ENCODE data around the gene CUTA.
A peak's percentile ranks its signal among the peaks of the same experiment; 100 is the strongest.
"Not testable (repeated sequence)": the region's sequence is repeated elsewhere in the genome, so short reads cannot be mapped to it uniquely, and the experiment has no call there.

The CUTA gene

GRCh38 chr6:33405386-33405940, 12.4 kb downstream of the CUTA start:
- DNase-seq (ENCODE audit: low read depth in 2 of 2), result no peak

DNA sequence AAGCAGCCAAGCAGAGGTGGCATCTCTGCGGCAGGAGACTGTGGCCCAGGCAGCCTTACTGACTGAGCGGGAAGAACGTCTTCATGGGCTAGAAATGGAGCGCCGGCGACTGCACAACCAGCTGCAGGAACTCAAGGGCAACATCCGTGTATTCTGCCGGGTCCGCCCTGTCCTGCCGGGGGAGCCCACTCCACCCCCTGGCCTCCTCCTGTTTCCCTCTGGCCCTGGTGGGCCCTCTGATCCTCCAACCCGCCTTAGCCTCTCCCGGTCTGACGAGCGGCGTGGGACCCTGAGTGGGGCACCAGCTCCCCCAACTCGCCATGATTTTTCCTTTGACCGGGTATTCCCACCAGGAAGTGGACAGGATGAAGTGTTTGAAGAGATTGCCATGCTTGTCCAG, 13.0 kb downstream of the CUTA start:
- DNase-seq (ENCODE audit: low read depth in 2 of 2), result no peak

DNA sequence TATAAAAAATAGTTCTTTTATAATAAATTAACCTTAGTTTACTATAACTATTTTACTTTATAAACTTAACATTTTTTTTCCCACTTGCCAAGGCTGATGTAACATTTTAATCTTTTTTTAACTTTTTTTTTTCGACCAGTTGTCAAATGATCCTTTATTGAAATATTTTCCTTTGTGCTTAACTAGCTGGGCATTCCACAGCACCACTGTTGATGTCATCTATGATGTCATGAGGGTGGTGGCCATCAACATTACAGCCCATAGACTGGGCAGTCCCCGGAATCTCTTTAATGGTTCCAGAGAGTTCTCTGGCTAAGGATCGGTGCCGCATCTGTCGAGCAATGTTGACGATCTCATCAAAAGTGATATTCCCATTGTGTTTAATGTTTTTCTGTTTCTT, 18.0 kb downstream of the CUTA start:
- DNase-seq (ENCODE audit: low read depth in 2 of 2), result not testable (repeated sequence)

DNA sequence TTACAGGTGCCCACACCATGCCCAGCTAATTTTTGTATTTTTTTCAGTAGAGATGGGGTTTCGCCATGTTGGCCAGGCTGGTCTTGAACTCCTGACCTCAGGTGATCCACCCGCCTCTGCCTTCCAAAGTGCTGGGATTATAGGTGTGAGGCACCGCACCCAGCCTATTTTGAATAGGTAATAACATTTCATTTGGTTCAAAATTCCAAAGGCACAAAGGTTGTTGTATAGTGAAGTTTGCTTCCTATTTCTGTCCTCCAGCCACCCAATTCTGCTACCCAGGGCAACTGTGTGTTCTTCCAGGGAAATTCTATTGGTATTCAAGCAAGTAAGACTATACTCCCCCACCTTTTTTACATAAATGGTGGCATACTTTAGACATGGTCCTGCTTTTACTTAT, 19.3 kb downstream of the CUTA start:
- not testable (repeated sequence) for DNase-seq (ENCODE audit: low read depth in 2 of 2)

GRCh38 chr6:33397541-33397940, 20.4 kb downstream of the CUTA start:
- DNase-seq (ENCODE audit: low read depth in 2 of 2), result no peak

- no peak for DNase-seq (ENCODE audit: low read depth in 2 of 2)
Measured at GRCh38 chr6:33392979-33393378, 24.9 kb downstream of the CUTA start.

DNA sequence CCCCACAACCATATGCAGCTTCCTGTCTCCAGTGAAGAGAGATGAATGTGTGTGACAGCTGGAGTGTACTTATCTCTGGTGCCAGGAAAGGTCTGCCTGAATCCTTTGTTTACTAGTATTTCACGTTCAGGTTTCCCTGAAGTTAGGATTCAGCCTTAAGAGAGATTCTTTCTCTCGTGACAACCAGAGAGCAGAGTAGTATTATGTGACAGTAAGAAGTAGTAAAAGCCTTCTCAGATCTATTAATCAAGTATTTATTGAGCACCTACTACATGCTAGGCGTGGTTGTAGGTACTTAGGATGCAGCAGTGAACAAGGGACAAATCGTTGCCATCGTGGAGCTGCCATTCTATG, 25.3 kb downstream of the CUTA start:
- no peak for DNase-seq (ENCODE audit: low read depth in 2 of 2)

- DNase-seq (ENCODE audit: low read depth in 2 of 2), result no peak
Measured at GRCh38 chr6:33391922-33392594, 25.8 kb downstream of the CUTA start.

- peak; percentile 94 to 99 for DNase-seq (ENCODE audit: low read depth in 2 of 2)
Measured at GRCh38 chr6:33391278-33391921, 26.5 kb downstream of the CUTA start, which contains the start of gene KIFC1. Gene KIFC1 (plus strand): TSS chr6:33391823. CDS start chr6:33391986, 163 bp downstream.

- no peak for DNase-seq (ENCODE audit: low read depth in 2 of 2)
Measured at GRCh38 chr6:33390767-33391277, 27.1 kb downstream of the CUTA start.

DNA sequence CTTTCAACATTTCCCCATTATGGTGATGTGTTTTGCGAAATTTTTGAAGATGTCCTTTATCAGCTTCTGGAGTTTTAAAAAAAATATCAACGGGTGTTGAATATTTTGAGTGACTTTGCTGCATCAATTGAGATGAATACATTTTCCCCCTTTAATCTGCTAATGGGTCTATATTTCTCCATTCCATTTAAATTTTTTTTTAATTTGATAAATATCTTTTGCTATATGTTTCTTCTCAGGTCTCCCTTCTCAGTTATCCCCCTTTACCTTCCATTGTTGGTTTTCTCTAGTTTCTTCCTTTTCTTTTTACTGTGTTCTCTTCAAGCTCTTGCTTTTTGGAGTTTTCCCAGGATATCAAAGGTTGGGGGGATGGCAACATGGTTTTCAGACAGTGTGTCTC, 27.7 kb downstream of the CUTA start:
- DNase-seq (ENCODE audit: low read depth in 2 of 2), result no peak

DNA sequence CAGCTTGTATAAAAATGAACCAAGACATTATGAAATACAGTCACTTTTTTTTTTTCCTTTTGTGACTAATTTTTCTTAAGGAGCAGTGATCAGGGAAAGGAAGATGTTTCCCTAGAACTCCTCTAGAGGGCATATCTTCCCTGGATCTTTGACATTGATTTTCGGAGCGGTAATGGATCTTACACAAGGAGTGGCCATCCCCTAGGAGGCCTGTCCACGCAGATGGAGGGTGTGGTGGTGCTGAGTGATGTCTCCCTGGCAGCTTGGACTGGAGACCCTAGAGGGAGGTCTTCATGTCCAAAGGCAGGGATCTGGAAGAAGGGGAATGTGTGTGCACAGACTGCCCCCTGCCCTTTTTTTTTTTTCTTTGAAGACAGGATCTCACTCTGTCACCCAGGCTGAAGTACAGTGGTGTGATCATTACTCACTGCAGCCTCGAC, 33.3 kb downstream of the CUTA start:
- DNase-seq (ENCODE audit: low read depth in 2 of 2), result no peak

DNA sequence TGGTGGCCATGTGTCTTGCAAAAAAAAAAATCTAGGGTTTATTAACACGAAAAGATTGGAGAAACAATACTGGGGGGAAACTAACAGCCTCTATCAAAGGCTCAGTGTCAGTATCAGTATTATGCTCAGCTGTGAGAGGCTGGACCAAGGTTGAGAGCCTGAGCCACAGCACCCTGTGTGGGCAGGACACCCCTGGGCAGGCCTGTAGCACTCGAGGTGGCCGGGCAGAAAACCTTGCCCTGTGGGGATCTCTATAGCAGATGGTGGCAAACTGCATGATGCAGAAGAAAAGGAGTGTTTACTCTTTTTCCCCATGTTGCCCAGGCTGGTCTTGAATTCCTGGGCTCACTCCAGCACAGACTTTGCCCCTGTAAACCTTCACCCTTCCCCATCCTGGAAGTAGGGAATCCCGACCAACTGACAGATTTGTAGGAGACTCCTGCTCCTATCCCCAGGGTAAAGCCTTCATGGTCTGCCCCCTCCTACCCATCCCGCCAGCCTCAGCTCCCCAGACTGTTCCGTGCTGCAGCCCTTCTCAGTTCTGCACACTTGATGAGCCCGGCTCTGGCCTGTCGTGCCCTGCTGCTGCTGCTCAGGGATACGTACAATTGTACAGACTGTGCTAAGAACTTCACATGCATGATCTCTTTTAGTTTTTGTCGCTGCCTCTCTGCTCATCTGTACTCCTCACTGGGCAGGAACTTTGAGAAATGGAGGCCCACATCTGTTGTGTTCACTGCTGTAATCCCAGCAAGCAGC, 34.3 kb downstream of the CUTA start:
- no peak for DNase-seq (ENCODE audit: low read depth in 2 of 2)

DNA sequence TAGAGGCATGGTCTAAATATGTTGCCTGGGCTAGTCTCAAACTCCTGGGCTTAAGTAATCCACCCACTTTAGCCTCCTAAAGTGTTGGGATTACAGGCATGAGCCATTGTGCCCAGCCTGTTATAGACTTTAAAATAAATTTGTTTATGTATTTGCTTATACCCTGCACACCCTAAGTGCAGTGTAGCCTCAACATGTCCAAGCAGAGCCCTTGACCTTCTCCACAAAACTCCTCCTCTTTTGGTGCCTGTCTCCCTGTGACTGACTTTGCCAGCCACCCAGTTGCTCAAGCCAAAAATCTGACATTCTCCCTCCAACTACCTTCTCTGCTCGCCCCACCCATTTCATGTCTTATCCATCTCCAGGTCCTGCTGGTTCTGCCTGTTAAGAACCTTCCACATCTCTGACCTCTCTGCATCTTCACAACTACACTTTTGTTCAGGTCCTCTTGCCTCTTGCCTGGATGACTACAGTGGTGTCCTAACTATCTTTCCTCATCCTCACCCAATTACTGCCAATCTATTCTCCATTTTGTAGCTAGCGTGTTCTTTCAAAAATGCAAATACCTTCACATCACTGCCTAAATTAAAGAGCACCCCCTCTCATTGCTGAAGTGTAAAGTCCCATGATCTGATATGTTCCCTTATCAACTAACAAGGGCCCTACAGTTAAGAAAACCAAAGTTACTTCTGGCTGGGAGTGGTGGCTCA, 37.5 kb downstream of the CUTA start:
- DNase-seq (ENCODE audit: low read depth in 2 of 2), result no peak

- not testable (repeated sequence) for DNase-seq (ENCODE audit: low read depth in 2 of 2)
Measured at GRCh38 chr6:33379184-33379583, 38.7 kb downstream of the CUTA start.

- DNase-seq (ENCODE audit: low read depth in 2 of 2), result no peak
Measured at GRCh38 chr6:33377171-33377570, 40.7 kb downstream of the CUTA start.

- DNase-seq (ENCODE audit: low read depth in 2 of 2), result no peak
Measured at GRCh38 chr6:33375143-33375671, 42.7 kb downstream of the CUTA start.

DNA sequence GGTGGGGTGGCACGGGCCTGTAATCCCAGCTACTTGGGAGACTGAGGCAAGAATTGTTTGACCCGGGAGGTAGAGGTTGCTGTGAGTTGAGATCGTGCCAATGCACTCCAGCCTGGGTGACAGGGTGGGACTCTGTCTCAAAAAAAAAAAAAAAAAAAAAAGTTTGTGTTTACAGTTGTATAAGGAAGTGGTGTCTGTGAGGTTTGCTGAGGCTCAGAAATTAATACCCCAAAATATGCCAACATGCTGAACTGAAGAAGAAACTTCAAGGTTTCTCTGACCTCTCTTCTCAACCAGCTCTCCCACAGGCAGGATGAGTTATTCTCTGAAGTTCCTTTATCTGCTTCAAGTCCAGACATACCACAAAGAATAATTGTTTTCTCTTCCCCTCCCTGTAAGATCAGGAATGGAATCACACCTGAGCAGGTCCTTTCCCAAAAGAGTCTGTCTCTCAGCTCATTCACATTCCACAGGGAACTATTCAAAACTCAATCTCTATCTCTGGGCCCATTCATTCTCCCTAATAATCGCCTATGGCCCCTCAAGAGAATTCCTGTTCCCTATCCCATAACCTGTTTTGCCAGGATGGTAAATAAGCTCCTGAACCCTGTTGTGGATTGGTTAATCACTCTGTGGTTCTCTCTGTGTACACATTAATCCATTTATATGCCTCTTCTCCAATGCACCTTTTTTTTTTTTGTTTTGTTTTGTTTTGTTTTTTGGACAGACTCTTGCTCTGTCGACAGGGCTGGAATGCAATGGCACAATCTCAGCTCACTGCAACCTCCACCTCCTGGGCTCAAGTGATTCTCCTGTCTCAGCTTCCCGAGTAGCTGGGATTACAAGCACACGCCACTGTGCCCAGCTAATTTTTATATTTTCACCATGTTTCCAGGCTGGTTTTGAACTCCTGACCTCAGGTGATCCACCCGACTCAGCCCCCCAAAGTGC, 43.7 kb downstream of the CUTA start:
- DNase-seq (ENCODE audit: low read depth in 2 of 2), result no peak

- no peak for DNase-seq (ENCODE audit: low read depth in 2 of 2)
Measured at GRCh38 chr6:33372526-33373123, 45.3 kb downstream of the CUTA start.

DNA sequence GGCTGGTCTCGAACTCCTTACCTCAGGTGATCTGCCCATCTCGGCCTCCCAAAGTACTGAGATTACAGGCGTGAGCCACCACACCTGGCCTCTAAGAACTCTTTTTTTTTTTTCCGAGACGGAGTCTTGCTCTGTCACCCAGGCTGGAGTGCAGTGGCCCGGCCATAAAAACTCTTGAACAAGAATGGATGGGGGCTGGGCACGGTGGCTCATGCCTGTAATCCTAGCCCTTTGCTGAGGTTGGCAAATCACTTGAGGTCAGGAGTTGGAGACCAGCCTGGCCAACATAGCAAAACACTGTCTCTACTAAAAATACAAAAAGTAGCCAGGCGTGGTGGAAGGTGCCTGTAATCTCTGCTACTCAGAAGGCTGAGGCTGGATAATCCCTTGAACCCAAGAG, 46.0 kb downstream of the CUTA start:
- not testable (repeated sequence) for DNase-seq (ENCODE audit: low read depth in 2 of 2)

Measured in stimulated activated CD4-positive, alpha-beta T cell treated with anti-CD3 and anti-CD28 coated beads, Interleukin-1b, Interleukin-23, amount 100 ng/mL, for 4 hours (primary cell).